ENCODE data around the gene TAS2R19. TPM values are rescaled to one million over a fixed set of nuclear protein-coding genes. Genes with fewer than 3 reads are reported as not detected.
A peak's percentile ranks its signal among the peaks of the same experiment; 100 is the strongest.
"Not testable (repeated sequence)": the region's sequence is repeated elsewhere in the genome, so short reads cannot be mapped to it uniquely, and the experiment has no call there.

TAS2R19 gene
- polyA plus RNA-seq, 2 of the 4 experiments (the other 2 are of a cell fraction) = 0.19 to 1.1 TPM

- WGBS (ENCODE audit: missing lambda C conversion rate) = 74% methylated on average over 5 of the region's 5 CpGs
- POLR2A ChIA-PET = no interaction called here
- Histone ChIP-seq H3K4me3 (no peak overlapping the region), H3K9me3 (no peaks in the 10 kb centered on the region), H3K4me2 (no peak overlapping the region), H3K27ac (no peak overlapping the region), H3K4me1 (no peaks in the 10 kb centered on the region)
- ATAC-seq (no peak), FAIRE-seq (no peak), DNase-seq (ENCODE audit: low read depth in 1 of 2, low spot score in 1 of 2) (no peak)
- TF ChIP-seq HEYL (CRISPR knock-in tag; IDR thresholded peaks at IDR 0.05) (no peak), CHD2 (IDR thresholded peaks at IDR 0.05; ENCODE audit: low read length, partially characterized antibody) (no peak), MAX (IDR thresholded peaks at IDR 0.05) (no peak), RARB (CRISPR knock-in tag; IDR thresholded peaks at IDR 0.05) (no peak), BHLHE40 (IDR thresholded peaks at IDR 0.05; ENCODE audit: low read depth, low read length) (no peak), EP300 (IDR thresholded peaks at IDR 0.05) (no peak), REST (IDR thresholded peaks at IDR 0.05) (no peak), USF2 (IDR thresholded peaks at IDR 0.05) (no peak)
- CTCF ChIA-PET = no interaction called here
Observed at GRCh38 chr12:11069854-11070365, 47.5 kb upstream of the TAS2R19 start.

GRCh38 chr12:11067514-11067913, 45.1 kb upstream of the TAS2R19 start:
- H3K27ac ChIP-seq = no peak overlapping the region
- TF ChIP-seq USF2 (IDR thresholded peaks at IDR 0.05) = no peak
- no peak for TF ChIP-seq HOXB5 (CRISPR knock-in tag; IDR thresholded peaks at IDR 0.05)
- H3K4me3 ChIP-seq = no peak overlapping the region
- no peak overlapping the region for H3K4me2 ChIP-seq
- H3K4me1 ChIP-seq = no peaks in the 10 kb centered on the region
- WGBS (ENCODE audit: missing lambda C conversion rate) = 50% methylated on average over 2 of the region's 2 CpGs
- FAIRE-seq = no peak
- H3K9me3 ChIP-seq = no peaks in the 10 kb centered on the region
- no peak for DNase-seq (ENCODE audit: low read depth in 1 of 2, low spot score in 1 of 2)
- CTCF ChIA-PET = no interaction called here
- POLR2A ChIA-PET = no interaction called here
- no peak for ATAC-seq

GRCh38 chr12:11062194-11062593, 39.8 kb upstream of the TAS2R19 start, which contains the start of gene TAS2R46:
TSS of gene TAS2R46 (minus strand) at chr12:11062294. CDS start at chr12:11062294, 0 bp downstream.
- CTCF ChIA-PET; H3K9me3 ChIP-seq; H3K4me1 ChIP-seq; FAIRE-seq; DNase-seq (ENCODE audit: low read depth in 1 of 2, low spot score in 1 of 2); H3K27ac ChIP-seq; H3K4me3 ChIP-seq; H3K4me2 ChIP-seq; POLR2A ChIA-PET; ATAC-seq: not testable (repeated sequence)
- 92% methylated on average over 1 of the region's 1 CpG for WGBS (ENCODE audit: missing lambda C conversion rate)

GRCh38 chr12:11059784-11060183, 37.4 kb upstream of the TAS2R19 start:
- Histone ChIP-seq H3K9me3 (no peaks in the 10 kb centered on the region), H3K4me2 (no peak overlapping the region), H3K27ac (no peak overlapping the region), H3K4me3 (no peak overlapping the region), H3K4me1 (no peaks in the 10 kb centered on the region)
- ChIA-PET POLR2A (no interaction called here), CTCF (no interaction called here)
- DNase-seq (ENCODE audit: low read depth in 1 of 2, low spot score in 1 of 2) = no peak
- ATAC-seq = no peak
- TF ChIP-seq BHLHE40 (IDR thresholded peaks at IDR 0.05; ENCODE audit: low read depth, low read length) = no peak
- TF ChIP-seq BCL3 (IDR thresholded peaks at IDR 0.05) = no peak
- no peak for TF ChIP-seq FOSL2 (IDR thresholded peaks at IDR 0.05)
- TF ChIP-seq FOSL2 (CRISPR knock-in tag; IDR thresholded peaks at IDR 0.05) = no peak
- TF ChIP-seq NFE2L2 (conservative IDR thresholded peaks at IDR 0.05; ENCODE audit: low read length) = no peak
- TF ChIP-seq JUN (IDR thresholded peaks at IDR 0.05) = no peak
- no peak for TF ChIP-seq RCOR1 (IDR thresholded peaks at IDR 0.05; ENCODE audit: low read depth, low read length)
- no peak for TF ChIP-seq FOSB (CRISPR knock-in tag; IDR thresholded peaks at IDR 0.05)
- TF ChIP-seq CHD2 (IDR thresholded peaks at IDR 0.05; ENCODE audit: low read length, partially characterized antibody) = no peak
- TF ChIP-seq NR3C1 (IDR thresholded peaks at IDR 0.05) = no peak
- TF ChIP-seq NPAS2 (CRISPR knock-in tag; IDR thresholded peaks at IDR 0.05; ENCODE audit: borderline replicate concordance) = no peak
- no peak for TF ChIP-seq USF2 (IDR thresholded peaks at IDR 0.05)
- TF ChIP-seq HMGXB4 (CRISPR knock-in tag; IDR thresholded peaks at IDR 0.05; ENCODE audit: borderline replicate concordance) = no peak
- peak; percentile 90 for FAIRE-seq
